HG03039 (cell line): ENCODE data around the gene SNRNP48.
A peak's percentile ranks its signal among the peaks of the same experiment; 100 is the strongest.

Experiments used
- ATAC-seq: cut with Tn5 transposase; IDR thresholded peaks from one replicate; pipeline ENCODE4 v1.9.1; 2021; ENCODE audit warnings: mild to moderate bottlenecking, moderate library complexity; ENCODE audit not compliant: unreplicated experiment

SNRNP48 gene, protein sequence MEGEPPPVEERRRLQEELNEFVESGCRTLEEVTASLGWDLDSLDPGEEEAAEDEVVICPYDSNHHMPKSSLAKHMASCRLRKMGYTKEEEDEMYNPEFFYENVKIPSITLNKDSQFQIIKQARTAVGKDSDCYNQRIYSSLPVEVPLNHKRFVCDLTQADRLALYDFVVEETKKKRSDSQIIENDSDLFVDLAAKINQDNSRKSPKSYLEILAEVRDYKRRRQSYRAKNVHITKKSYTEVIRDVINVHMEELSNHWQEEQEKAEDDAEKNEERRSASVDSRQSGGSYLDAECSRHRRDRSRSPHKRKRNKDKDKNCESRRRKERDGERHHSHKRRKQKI

DNA sequence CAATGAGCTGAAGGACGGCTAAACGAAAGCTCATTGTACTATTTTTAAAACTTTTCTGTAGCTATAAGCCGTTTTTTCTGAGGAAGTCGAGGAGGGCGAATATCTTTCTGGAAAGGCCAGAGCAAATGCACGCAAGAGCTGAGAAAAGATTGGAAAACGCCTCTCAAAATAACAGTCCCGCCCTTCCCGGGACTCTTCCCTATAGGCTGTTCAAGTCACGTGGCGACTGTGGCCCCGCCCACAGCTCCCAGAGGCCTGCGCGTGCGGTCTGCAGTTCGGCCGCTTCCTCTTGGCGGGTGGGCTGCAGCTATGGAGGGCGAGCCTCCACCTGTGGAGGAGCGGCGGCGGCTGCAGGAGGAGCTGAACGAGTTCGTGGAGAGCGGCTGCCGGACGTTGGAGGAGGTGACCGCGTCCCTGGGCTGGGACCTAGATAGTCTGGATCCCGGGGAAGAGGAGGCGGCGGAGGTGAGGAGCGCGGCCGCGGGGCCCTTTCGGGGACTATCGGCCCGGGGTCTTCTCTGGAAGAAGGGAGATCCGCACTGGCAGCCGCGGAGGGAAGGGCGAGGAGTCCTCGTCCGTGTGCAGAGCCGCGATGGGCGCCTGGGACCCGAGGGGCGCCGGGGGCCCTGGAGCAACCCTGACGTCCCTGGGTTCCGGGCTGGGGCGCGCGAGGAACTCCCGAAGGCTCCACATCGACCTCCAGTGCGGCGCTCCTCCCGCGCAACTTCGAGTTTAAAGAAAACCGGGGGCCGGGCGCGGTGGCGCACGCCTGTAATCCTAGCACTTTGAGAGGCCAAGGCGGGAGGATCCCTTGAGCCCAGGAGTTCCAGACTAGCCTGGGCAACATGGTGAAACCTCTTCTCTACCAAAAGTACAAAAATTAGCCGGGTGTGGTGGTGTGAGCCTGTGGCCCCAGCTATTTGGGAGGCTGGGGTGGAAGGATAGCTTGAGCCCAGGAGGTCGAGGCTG, at the start of gene SNRNP48:
TSS of gene SNRNP48 (plus strand) at position 250 of the 969 bp plus-strand sequence. CDS start at position 310, 60 bp downstream.
- ATAC-seq: peak; percentile 98

- no peak for ATAC-seq
Observed at GRCh38 chr6:7540595-7540994, 49.4 kb upstream of the SNRNP48 start.

- no peak for ATAC-seq
Observed at GRCh38 chr6:7541175-7542064, 48.6 kb upstream of the SNRNP48 start, which contains the start of gene DSP. DSP (plus strand) TSS chr6:7541671; CDS start chr6:7541916, 245 bp downstream.

DNA sequence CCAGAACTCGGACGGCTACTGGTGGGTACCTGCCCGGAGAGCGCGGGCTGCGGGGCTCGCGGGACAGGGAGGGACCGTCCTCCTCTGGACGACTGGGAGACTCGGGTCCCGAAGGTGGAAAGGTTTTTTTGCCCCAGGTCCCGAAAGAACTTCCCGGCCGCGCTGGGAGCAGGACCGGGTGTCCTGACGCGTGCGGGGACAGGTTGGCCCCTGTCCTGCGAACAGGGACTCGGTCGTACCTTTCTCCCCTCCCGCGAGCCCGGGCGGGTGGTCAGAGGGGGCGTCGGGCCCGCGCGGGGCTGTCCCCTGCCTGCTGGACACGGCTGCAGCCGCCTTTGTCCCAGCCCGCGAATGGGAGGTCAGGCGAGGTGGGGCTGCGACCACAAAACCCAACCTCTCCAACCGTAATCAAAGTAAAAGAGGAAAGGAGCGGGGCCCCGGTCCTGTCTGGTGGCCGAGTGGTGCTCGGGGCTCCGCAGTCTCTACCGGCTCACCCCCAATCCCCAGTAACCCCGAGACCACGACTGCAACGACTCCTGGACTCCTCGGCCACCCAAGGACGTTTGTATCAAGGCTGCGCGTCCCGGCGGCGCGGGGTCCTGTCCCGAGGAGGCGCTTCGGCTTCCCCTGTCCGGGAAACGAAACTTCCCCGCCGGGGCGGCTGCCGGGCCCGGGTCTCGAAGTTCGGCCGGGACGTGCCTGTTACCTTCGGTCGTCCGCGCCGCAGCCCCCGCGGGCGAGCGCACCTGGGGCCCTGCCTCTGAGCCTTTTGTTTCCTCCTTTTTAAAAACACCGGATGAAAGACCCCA, 47.7 kb upstream of the SNRNP48 start:
- ATAC-seq: no peak

DNA sequence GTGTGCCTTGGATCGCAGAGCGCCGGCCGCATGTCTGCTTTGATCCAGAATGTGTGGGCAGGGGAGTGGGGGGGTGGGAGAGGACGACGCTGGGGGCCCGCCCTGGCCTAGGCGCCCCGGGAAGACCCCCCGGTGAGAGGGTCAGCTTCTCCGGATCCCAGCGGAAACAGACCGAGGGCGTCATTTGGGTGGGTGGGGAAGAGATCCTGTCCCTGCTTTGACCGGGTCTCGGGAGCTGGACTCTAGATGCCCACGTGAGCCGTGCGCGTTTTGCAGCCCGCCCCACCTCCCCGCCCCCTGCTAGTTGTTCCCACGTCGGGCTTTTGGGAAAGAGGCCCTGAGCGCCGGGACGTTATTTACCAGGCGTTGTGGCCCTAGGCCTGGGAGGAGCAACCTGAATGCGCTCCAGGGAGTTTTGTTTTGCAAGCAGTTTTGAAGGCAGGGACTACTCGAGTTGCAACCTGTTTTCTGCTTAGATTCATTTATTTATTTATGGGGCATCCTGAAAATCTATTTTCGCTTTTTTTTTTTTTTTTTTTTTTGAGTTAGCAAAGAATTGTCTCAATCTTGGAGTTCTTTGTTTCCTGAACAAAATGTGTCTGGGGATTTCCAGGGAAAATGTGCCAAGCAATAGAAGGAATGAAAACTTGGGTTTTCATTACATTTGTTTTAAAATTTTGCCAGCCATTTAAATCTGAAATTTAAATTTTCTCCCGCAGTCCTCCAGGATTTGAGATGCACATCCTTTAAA, 46.9 kb upstream of the SNRNP48 start:
- ATAC-seq: no peak

- no peak for ATAC-seq
Observed at GRCh38 chr6:7543789-7544424, 46.1 kb upstream of the SNRNP48 start.

- no peak for ATAC-seq
Observed at GRCh38 chr6:7544597-7544996, 45.4 kb upstream of the SNRNP48 start.

DNA sequence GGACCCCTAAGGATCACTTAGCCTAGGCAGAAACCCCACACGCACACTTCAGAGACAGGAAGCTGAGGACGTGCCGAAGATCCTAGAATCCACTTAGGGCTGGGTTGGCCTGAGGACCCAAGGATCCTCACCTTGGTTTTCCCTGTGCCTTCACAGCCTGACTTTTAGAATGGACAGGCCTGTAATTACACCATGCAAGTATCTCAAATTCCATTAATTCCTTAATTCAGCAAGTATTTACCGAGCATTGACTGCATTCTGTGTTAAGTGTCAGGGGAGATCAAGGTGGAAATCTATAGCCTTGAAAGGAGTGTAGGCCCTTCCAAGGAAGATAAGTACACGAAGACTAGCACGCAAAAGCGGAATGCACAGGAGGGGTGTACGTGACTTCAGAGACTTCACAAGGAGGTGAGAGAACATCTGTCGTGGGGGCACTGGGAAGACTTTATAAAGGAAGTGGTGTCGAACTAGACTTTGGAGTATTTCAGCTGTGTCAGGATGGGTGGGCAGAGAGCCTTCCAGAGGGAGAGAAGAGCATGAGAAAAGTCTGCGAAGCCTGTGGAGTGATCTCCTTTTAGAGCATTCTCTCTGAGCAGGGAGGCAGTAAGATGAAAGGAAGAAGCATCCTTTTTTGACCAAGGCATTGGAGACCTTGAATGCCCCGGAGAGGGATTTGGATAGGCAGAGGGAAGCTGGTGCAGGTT, 44.5 kb upstream of the SNRNP48 start:
- ATAC-seq: no peak

DNA sequence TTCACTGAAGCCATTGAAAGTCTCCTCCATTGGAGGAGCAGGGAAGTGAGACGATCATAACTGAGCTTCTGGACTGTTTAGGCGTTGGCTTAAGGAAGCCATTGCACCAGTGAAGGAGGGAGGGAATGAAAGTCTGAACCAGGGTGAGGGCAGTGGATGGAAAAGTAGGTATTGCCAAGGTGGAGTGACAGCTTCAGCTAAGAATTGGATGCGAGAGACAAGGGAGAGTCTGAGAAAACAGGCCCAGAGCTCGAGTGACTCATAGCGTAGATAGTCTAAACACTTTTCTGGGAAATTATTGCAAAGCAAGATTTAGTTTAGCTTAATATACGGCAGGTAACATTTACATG, 44.0 kb upstream of the SNRNP48 start:
- no peak for ATAC-seq

DNA sequence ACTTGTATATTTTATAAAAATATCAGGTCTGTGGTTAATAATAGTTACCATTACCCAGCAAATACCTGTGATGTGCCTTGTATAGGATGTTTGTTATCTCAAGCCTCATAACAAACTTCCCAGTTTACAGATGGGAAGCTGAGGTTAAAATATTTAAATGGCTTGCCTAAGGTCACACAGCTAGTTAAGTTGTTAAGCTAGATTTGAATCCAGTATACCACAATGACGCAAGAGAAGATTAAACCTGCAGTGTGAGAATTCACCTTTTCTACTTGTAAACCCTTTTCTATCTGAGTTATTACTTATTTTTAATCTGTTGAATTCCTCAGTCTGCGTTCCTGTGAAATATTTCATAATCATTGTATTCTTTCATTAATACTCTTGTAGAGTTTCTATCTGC, 43.6 kb upstream of the SNRNP48 start:
- ATAC-seq: no peak

GRCh38 chr6:7546896-7547295, 43.1 kb upstream of the SNRNP48 start:
- ATAC-seq: no peak

DNA sequence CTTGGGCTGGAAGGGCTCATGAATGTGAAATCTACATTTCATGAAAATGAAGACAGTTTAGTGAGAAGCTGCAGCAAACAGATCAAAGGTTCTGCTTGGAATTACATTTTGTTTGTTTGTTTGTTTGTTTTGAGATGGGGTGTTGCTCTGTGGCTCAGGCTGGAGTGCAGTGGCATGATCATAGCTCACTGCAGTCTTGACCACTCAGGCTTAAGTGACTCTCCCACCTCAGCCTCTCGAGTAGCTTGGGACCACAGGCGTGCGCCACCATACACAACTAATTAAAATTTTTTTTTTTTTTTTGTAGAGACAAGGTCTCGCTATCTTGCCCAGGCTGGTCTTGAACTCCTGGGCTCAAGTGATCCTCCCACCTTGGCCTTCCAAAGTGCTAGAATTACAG, 42.7 kb upstream of the SNRNP48 start:
- ATAC-seq: no peak

DNA sequence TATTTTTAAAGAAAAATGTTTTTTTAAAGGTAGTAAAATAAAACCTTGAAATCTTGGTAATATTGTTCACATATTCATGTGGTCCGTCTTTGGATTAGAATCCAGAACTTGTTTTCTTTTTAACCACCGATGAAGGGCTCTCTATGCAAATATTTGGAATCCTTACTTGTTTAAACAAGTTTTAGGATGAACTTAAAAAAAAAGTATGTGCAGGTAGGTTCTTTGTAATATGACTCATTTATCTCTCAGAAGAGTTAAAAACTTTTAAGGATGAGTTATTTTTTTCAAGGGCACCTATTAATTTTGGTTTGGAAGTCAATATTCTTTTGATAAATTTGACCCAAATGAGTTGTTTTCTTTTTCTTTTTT, 39.6 kb upstream of the SNRNP48 start:
- no peak for ATAC-seq

DNA sequence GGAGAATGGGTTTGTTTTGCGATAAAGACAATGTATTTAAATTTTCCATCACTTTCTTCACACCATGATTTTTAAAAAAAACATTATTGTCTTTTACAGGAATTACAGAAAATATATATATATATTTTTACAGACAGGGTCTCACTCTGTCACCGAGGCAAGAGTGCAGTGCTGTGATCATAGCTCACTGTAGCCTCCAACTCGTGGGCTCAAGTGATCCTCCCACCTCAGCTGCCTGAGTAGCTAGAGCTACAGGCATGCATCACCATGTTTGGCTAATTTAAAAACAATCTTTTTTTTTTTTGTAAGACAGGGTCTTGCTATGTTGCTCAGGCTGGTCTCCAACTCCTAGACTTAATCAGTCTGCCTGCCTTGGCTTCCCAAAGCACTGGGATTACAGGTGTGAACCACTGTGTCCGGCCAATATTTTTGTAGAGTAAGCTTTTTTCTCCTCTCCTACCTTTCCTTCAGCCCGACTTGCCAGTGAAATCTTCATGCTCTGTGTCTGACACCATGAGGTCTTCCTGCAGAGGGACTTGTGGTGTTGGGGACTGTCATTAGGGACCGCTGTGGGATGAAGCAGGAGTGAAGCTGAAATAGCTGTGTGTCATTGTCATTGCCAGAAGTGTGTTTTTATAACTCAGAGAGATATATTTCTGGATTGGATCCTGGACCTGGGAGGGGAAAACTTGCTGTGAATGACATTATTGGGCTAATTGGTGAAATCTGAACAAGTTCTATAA, 35.3 kb upstream of the SNRNP48 start:
- no peak for ATAC-seq

- no peak for ATAC-seq
Observed at GRCh38 chr6:7555671-7556070, 34.3 kb upstream of the SNRNP48 start.

- no peak for ATAC-seq
Observed at GRCh38 chr6:7556394-7557106, 33.4 kb upstream of the SNRNP48 start.

DNA sequence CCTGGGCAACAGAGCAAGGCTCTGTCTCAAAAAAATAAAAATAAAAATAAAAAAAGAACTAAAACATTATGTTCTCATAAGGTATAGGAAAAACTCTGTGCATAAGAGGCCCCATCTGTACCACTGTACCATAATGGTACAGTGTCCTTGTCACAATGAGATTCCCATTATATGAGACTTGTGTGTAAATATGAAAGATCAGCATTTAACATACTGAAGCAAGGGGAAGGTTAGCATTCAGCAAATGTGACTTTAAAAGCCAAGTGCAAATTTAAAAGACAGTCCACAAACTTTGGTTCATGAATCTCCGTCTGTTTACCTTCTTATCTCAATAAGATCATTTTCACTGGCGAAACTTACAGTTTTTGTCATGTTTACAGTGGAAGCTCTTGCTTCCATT, 32.3 kb upstream of the SNRNP48 start:
- ATAC-seq: no peak
